IPS-NIHi7 (cell line): ENCODE data around the gene THPO.
A peak's percentile ranks its signal among the peaks of the same experiment; 100 is the strongest.

Experiments used
- DNase-seq: peaks from one replicate; pipeline ENCODE4 v3.0.0; 2012; ENCODE audit warnings: mixed read lengths; ENCODE audit errors: extremely low spot score

THPO gene

DNA sequence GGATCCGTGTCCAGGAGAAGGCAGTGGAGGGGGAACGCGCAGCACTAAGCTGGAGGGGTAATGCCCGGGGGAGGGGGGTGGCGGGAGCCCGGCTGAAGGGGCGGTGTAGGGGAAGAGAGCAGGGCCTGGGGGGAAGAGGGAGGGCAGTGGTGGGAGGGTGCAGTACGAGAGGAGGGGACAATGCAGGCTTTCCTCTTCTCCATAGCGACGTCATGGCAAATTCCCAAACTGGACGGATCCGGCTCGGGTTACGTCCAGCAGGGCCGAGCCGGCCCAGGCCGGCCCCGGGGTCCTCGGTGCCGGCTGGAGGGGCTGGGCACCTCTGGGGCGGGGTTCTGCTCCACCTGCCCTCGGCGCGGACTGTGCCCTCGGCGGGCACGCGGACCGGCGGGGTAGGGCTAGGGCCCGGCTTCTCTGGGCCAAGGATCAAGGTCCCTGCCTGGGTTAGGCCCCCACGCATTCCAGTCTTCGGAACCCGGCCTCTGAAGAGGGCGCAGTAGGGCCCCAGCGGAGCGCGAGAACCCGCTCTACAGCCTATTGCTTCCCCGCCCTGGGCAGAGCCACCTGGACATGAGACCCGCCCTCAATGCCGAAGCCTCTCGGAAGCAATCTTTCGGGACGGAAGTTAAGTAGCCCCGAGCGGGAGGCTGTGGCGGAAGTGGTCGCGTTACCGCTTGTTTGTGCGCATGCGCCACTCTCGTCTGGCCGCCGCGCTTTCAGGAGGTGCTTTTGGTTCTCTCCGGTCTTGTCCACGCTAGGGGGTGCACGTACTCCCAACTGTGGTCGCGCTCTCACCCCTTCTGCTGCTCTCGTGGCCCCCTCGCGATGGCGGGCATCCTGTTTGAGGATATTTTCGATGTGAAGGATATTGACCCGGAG lies 15.1 kb downstream of the THPO start:
- peak; percentile 95 for DNase-seq

DNA sequence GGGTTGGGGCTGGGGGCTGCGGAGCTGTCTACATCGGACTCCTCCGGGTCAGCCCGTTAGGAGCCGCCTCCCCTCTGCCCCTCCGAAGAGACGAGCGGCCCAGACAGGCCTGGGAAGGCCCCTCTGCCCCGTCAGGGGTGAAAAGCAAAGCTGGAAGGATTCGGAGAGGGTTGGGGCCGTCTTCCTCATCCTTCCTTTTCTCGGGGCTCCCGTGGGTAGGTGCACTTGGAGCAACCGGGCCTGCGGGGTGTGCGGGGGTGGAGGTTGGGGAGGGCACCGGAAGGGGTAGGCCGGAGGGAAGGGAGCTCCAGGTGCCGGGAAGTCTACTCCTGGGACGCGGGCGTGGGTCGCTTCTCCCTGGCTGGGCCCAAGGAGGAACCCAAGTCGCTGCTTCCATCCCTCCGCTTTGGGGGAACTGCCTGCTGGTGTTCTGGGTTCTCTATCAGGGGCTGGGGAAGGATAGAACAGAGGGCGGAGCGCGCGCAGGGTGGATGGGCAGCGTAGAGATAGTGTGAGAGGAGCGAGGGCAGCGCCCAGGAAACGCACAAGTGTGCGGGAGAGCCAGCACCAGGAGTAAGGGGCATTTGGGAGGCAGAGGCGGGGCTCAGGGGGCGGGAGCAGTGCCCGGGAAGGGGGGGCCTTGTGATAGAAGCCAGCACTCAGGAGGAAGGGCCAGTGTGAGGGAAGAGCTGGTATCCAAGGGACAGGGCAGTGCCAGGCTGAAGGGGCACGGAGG lies 15.9 kb downstream of the THPO start:
- DNase-seq = peak; percentile 35

DNA sequence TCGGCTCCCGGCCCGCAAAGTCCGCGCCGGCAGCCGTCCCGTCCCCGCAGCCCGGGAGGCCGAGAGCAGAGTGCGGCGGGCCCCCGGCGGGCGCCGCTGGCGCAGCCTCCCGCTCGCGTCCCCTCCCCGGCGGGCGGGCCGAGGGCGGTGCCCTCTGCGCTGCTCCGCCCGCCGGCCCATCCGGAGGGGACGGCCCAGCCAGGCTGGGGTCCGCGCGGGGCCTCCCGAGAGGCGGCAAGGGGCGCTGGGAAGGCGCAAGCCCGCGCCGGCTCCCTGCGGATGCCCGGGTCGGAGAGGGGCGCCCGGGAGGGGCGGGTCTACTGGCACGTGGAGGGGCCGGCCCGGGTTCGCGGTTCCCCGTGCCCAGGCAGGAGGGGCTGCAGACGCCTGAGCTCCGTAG lies 16.5 kb downstream of the THPO start, which contains the start of the genes CLCN2 and POLR2H:
CLCN2 (minus strand) TSS at position 74 of the 400 bp plus-strand sequence. CDS start 126 bp downstream, outside the sequence.
POLR2H (plus strand) TSS at position 179 of the 400 bp plus-strand sequence. CDS start 1,783 bp downstream, outside the sequence.
- peak; percentile 66 for DNase-seq

- DNase-seq = no peak
Observed at GRCh38 chr3:184360929-184361531, 17.0 kb downstream of the THPO start.

DNA sequence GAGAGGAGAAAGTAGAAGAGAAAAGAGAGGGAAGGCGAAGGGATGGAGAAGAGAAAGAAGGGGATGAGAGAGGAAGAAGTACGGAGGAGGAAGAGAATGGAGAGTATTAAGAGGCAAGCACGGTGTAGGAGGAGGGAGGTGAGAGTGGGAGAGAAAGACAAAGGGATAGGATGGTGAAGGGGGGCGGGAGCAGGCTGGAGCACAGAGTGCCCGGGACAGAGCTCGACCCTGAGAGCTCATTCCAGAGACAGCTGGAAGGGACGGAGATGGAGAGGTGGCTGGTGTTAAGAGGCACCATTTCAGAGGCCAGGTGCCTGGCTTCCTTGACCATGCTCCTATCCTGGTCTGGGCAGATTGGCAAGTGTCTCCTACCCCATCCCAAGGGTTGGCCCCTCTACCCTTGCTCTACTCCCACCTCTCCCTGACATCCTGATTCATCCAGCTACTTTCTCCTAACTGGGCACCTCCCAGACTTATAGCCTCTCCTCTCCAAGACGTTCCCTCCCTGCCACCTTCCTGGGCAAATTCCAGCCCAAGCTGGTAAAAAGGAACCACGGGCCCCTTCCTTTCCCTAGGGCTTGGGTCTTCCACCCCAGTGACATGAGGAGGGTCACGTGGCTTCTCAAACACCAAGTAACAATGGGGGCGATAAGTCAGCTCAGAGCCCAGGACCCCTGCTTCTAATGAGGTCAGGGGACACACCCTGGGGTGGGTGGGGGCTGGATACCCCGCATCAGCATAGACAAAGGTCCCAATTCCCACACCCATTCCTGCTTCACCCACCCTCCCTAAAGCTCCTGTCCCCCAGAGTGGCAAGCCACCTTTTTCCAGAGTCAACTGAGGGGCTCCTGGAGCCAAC lies 17.7 kb downstream of the THPO start:
- no peak for DNase-seq

- no peak for DNase-seq
Observed at GRCh38 chr3:184359610-184360009, 18.4 kb downstream of the THPO start.

- no peak for DNase-seq
Observed at GRCh38 chr3:184358921-184359350, 19.1 kb downstream of the THPO start.

GRCh38 chr3:184358124-184358767 lies 19.8 kb downstream of the THPO start:
- DNase-seq = no peak

DNA sequence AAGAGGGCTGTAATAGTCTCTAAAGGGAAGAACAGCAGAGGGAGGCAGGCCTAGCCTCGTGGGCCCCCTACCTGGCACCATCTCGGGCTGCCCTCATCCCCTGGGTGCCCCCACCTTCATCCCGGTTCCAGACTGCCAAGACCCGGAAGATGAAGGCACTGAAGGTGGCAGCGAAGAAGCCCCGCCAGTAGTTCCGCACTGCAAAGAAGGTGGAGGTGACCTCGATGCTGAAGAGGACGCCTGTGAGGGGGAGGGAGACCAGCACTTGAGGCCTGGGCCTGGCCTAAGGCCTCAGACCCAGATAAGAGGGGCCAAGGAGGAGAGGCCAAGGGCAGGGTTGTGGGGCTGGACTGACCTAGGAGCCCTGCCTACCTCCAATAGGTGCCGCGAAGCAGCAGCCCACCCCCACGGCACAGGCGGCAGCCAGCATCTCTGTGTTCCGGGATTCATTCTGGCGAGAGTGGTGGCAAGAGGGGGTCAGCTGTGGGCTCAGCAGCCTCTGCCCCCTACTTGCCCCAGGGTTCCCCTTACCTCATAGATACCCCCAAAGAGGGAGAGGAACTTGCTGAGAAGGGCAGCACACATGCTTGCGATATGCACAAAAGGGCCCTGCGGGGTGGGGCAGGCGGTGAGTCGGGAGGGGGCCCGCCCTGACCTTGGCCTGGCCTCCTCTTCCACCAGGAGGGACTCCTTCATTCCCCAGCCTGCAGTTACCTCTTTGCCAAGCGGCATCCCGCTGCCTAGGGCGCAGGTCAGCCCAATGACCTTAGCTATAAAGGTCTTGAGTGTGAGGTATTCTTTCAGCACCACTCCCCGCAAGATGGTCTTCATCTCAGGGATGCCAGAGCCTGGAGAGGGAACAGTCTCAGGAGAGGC lies 20.5 kb downstream of the THPO start:
- no peak for DNase-seq

- no peak for DNase-seq
Observed at GRCh38 chr3:184355261-184356040, 22.6 kb downstream of the THPO start.

- DNase-seq = no peak
Observed at GRCh38 chr3:184354754-184355153, 23.3 kb downstream of the THPO start.

DNA sequence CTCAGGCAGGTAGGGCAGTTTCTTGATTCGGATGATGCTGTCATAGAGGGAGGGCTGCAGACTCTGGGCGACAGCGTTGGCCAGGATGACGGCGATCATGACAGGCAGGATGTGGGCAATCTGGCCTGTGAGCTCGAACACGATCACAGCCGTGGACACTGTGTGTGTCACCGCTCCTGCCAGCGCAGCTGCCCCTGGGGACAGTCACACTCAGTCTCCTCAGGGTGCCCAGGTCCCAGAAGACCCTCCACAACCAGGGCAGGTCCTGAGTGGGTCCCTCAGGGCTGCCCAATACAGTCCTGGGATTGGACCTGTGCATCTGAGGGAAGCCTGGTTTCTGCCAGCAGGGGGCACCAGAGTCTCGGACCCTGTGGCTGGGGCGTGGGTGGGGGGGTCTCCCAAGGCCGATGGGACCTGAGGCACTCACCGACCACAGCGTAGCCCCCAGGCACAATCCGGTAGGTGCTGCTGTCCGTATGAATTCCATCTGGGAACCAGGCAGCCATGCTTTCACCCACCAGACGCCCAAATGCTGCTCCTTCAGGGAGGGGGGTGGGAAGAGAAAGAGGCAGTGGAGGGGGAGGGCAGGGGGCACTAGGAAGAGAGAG lies 23.8 kb downstream of the THPO start:
- peak; percentile 68 for DNase-seq

DNA sequence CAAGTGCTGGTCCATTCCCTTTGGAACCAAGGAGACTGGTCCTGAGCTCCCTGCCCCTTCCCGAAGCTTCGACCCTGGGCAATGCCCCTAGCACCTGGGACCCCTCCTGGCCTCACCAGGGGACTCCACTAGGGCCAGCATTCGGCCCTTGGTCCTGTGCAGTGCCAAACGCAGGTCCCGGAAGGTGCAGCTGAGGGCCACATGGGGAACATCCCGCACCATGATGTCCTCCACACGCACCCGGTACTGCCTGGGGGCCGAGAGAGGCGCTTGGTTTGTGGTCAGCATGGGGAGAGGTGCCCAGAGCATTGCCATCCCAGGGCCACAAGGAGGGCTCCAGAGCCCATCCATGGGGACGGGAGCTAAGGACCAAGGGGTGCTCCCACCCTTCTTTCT lies 24.5 kb downstream of the THPO start:
- DNase-seq = no peak

GRCh38 chr3:184352897-184353545 lies 25.0 kb downstream of the THPO start:
- no peak for DNase-seq

GRCh38 chr3:184352149-184352785 lies 25.7 kb downstream of the THPO start:
- no peak for DNase-seq

GRCh38 chr3:184351511-184352148 lies 26.4 kb downstream of the THPO start:
- DNase-seq = peak; percentile 24

DNA sequence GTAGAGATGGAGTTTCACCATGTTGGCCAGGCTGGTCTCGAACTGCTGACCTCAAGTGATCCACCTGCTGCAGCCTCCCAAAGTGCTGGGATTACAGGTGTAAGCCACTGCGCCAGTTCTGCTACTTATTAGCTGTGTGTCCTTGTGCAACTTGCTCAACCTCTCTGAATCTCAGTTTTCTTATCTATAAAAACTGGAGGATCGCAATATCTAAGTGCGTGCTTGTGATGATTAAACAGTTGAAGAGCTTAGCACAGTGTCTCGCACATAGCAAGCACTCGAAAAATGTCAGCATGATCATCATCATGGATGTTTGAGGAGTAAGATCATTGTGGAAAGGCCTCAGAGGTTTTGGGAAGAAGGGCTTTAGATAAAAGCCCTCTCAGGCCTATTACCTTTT lies 27.4 kb downstream of the THPO start:
- no peak for DNase-seq
